Daoy (cell line): ENCODE measurements around the gene MECP2. TPM values are rescaled to one million over a fixed set of nuclear protein-coding genes. Genes with fewer than 3 reads are reported as not detected.
A peak's percentile ranks its signal among the peaks of the same experiment; 100 is the strongest.

Experiments used
- DNase-seq: peaks from one replicate; pipeline ENCODE4 v3.0.0-alpha.2; 2015; ENCODE audit warnings: low read depth
- total RNA-seq: library from RNA; depleted of rRNA; stranded (reverse); fragments of >200 nt; shearing (Covaris generic); gene quantifications from 2 replicates; pipeline ENCODE4 v1.2.3, GENCODE V29; 2014

MECP2 gene
- total RNA-seq, 1 experiment from 2014 or later, result 14.2 TPM

GRCh38 chrX:154033848-154034247, 63.7 kb downstream of the MECP2 start:
- DNase-seq, result no peak

GRCh38 chrX:154032653-154033052, 64.9 kb downstream of the MECP2 start:
- DNase-seq, result no peak

GRCh38 chrX:154032160-154032559, 65.4 kb downstream of the MECP2 start:
- DNase-seq, result no peak

- DNase-seq, result no peak
These were observed 66.7 kb downstream of the MECP2 start for GRCh38 chrX:154030715-154031305.

DNA sequence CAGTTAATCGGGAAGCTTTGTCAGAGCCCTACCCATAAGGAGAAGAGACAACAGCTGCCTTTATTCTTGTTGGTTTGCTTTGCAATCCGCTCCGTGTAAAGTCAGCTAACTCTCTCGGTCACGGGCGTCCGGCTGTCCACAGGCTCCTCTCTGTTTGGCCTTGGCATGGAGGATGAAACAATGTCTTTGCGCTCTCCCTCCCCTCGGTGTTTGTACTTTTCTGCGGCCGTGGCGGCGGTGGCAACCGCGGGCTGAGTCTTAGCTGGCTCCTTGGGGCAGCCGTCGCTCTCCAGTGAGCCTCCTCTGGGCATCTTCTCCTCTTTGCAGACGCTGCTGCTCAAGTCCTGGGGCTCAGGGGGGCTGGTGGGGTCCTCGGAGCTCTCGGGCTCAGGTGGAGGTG, 67.3 kb downstream of the MECP2 start:
- no peak for DNase-seq

DNA sequence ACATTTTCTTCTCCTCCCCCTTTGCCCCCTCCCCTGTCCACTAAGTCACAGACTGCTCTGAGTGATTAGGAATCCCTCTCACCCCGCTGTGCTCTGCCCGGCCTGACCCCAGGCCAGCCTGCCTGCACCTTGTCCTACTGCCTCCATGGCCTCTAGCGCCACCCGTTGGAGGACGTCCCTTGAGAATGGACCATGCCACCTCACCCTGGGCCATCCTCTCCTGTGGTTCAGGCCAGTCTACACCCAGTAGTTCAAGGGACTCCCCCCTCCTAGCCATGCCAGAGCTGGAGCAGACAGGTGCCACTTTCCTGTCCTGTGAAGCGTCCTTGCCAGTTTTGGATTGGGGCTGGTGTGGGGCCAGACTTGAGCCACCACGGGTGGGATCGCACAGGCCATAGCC, 68.1 kb downstream of the MECP2 start:
- no peak for DNase-seq

GRCh38 chrX:154028502-154029184, 68.9 kb downstream of the MECP2 start:
- no peak for DNase-seq

GRCh38 chrX:154027986-154028385, 69.5 kb downstream of the MECP2 start:
- DNase-seq, result no peak

DNA sequence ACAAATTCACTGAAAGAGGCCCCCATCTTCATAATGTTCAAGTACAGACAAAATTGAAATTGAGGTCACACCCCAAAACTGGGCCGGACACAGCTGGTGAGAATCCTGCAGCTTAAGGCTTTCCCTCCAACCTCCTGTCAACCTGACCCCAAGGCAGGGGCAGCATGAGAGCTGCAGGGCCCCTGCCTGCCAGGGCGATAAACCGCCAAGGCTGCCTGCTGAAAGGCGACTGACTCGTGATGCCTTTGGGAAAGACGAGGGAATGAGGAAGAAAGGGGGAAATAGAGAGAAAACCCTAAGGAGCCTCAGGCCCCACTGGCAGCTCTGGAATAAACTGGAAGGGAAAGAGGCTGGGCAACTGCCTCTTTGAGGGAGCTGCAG, 70.5 kb downstream of the MECP2 start:
- no peak for DNase-seq

DNA sequence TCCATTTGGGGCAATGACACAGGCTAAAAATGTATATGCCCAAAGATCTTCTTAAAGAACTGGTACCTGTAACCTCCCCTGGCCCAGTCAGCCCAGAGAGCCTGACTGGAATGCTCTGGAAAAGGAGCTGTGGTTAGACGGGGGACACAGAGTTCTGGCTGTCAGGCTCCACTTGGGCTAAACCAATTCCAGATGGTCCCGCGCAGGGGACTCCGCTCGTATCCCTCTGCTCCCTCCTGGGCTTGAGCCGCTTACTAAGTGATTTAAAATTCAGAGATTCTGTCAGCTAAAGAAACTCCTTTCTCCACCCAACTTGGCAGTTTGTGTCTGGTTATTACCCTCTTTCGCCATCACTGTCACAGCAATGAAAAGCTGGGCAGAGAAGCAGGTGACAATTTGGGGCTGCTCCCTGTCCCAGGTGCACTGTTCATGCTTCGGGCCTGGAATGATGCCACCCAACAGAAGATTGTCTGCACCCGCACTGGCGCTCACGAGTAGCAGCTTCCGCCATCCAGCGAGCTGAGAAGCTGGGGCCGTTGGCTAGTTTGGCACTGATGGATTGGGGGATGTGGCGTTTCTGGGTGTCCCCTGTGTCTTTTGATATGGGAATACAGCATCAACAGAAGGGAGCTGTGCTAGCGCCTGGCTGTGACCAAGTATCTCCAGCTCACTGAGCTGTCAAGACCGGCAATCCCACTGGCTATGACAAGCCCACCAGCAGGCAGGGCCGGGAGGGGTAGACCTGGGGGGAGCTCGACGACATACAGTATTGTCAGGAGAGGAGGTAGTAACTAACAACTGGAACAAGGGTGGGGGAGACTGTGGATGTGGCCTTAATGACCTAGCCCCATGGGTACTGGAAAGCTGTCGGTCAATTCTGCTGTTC, 71.1 kb downstream of the MECP2 start:
- DNase-seq, result no peak

- DNase-seq, result no peak
These were observed 72.3 kb downstream of the MECP2 start for GRCh38 chrX:154025230-154025629.

DNA sequence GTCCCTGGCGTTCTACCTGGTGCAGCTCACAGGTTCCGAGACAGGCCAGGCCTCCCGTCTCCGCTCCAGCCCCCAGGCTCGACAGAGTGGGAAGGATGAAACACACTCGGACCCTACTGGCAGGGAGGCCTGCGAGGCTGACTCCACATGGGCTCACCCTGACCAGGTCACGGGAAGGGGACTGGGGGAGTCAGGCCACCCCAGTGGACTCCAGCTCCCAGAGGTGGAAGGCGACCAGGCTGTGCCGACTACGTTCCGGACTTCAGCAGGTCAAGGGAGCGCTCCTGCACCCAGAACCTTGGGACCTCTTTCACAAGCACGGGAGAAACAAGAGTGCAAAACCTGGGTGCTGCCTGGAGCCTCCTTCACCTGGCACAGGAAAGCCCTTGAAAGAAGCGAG, 73.2 kb downstream of the MECP2 start:
- no peak for DNase-seq

- no peak for DNase-seq
These were observed 74.1 kb downstream of the MECP2 start for GRCh38 chrX:154023276-154024000.

- no peak for DNase-seq
These were observed 75.4 kb downstream of the MECP2 start for GRCh38 chrX:154022108-154022507.

GRCh38 chrX:154021131-154021611, 76.3 kb downstream of the MECP2 start:
- peak; percentile 64 for DNase-seq

GRCh38 chrX:154020536-154021115, 76.9 kb downstream of the MECP2 start:
- no peak for DNase-seq

DNA sequence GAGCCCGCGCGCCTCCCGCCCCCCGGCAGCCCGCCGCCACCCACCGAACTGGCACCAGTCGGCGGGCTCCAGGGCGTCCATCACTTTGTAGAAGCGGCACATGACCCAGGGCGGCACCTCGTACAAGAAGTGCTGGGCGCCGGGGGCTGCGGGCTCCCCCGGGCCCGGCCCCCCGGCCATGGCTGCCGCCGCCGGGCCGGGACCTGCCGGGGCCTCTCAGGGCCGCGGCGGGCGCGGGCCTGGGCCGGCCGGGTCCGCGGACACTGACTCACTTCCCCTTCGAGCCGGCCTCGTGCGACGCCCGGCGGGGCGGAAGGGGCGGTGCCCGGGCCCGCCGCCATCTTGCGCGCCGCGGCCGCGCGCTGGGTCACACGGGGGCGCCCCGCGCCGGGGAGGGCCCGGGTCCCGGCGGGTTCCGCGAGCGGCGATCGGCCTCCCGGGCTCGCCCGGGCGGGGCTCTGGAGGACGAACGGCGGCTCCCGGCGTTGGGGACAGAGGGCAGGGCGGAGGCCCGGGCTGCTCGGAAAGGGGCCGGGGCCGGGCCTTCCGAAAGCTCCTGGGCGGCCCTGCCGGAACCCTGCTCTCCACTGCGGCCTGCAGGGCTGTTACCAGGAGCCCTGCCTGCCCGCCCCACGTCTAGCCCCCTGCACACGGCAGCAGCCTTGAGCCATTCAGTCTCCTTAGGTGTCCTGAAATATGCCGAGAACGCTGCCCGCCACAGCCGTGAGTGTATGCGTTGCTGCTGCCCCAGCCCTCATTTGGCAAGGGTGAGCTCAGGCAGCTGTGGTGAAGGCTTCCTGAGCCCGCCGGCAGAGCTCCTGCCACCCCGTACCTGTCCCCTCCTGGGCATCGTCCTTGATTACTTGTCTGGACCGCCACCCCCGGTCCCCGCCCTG, 77.6 kb downstream of the MECP2 start, which contains the start of gene IRAK1:
Gene IRAK1 (minus strand): TSS at position 270 of the 896 bp plus-strand sequence. CDS start 90 bp downstream, at position 180.
- DNase-seq, result peak; percentile 72

DNA sequence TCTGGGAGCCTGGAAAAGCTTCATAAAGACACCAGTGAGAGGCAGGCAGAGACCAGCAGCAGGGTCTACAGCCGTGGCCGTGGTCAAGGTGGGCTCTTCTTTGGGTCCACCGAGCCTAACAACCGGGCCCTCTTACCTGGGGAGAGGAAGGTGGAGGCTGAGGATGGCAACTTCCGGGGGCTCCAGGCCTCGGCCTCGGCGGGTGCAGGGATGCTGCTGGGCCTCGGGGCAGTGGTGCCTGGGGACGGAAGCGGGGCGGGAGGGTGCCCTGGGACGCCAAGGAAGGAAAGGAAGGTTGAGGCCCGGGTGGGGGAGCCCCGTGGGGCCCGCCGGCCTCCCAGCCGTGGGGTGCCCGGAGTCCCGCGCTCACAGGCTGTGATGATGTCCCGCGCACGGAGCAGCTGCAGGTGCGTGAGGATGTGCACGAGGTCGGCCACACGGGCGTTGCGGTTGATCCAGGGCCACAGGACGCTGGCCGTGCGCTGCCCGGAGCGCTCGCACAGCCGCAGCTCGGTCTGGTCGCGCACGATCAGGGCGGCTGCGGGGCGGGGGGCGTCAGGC, 78.4 kb downstream of the MECP2 start:
- no peak for DNase-seq

- DNase-seq, result no peak
These were observed 78.9 kb downstream of the MECP2 start for GRCh38 chrX:154018518-154019060.
